T-helper 2 cell treated with Interferon-gamma antibody and Interleukin-4, amounts not matched to agents 5 μg/mL and 100 μg/mL, for 36 hours (primary cell): Measurements from ENCODE around the gene SMARCC1.
A peak's percentile ranks its signal among the peaks of the same experiment; 100 is the strongest.
"Not testable (repeated sequence)": the region's sequence is repeated elsewhere in the genome, so short reads cannot be mapped to it uniquely, and the experiment has no call there.

ENCODE experiments used
- DNase-seq: peaks from one replicate; pipeline ENCODE4 v3.0.0; 2021; ENCODE audit warnings: low spot score
- H3K27ac Mint-ChIP-seq: one replicate; pipeline ENCODE4 v1.8.0; 2021; ENCODE audit warnings: mild to moderate bottlenecking, mixed read lengths
- H3K27me3 Mint-ChIP-seq: one replicate; pipeline ENCODE4 v1.8.0; 2021; ENCODE audit warnings: low read depth, mixed read lengths
- H3K36me3 Mint-ChIP-seq: one replicate; pipeline ENCODE4 v1.8.0; 2021; ENCODE audit warnings: low read depth, mixed read lengths
- H3K4me1 Mint-ChIP-seq: one replicate; pipeline ENCODE4 v1.8.0; 2021; ENCODE audit warnings: low read depth, mixed read lengths
- H3K4me3 Mint-ChIP-seq: one replicate; pipeline ENCODE4 v1.8.0; 2022; ENCODE audit warnings: mild to moderate bottlenecking, moderate library complexity, mixed read lengths
- H3K9me3 Mint-ChIP-seq: one replicate; pipeline ENCODE4 v1.8.0; 2021; ENCODE audit warnings: mixed read lengths

SMARCC1 gene

GRCh38 chr3:47750811-47751354 lies 30.8 kb downstream of the SMARCC1 start:
- not testable (repeated sequence) for H3K27me3 Mint-ChIP-seq, H3K9me3 Mint-ChIP-seq, H3K36me3 Mint-ChIP-seq, H3K4me3 Mint-ChIP-seq, H3K27ac Mint-ChIP-seq, H3K4me1 Mint-ChIP-seq, DNase-seq

GRCh38 chr3:47747558-47747957 lies 34.1 kb downstream of the SMARCC1 start:
- Mint-ChIP-seq H3K4me1 (peaks cover 3% of the 10 kb centered on the region), H3K36me3 (peaks cover 16% of the 10 kb centered on the region), H3K9me3 (no peaks in the 10 kb centered on the region), H3K4me3 (no peak overlapping the region), H3K27me3 (no peaks in the 10 kb centered on the region), H3K27ac (no peak overlapping the region)
- no peak for DNase-seq

- peaks cover 4% of the 10 kb centered on the region for H3K4me1 Mint-ChIP-seq
- H3K4me3 Mint-ChIP-seq, result no peak overlapping the region
- H3K36me3 Mint-ChIP-seq, result peaks cover 23% of the 10 kb centered on the region
- H3K27ac Mint-ChIP-seq, result no peak overlapping the region
- H3K27me3 Mint-ChIP-seq, result no peaks in the 10 kb centered on the region
- DNase-seq, result no peak
- H3K9me3 Mint-ChIP-seq, result no peaks in the 10 kb centered on the region
These were observed 35.4 kb downstream of the SMARCC1 start for GRCh38 chr3:47746264-47746663.

- DNase-seq, result no peak
- Mint-ChIP-seq H3K4me1 (peaks cover 8% of the 10 kb centered on the region), H3K4me3 (no peak overlapping the region), H3K9me3 (no peaks in the 10 kb centered on the region), H3K27me3 (no peaks in the 10 kb centered on the region), H3K36me3 (peaks cover 20% of the 10 kb centered on the region), H3K27ac (no peak overlapping the region)
These were observed 37.8 kb downstream of the SMARCC1 start for GRCh38 chr3:47743855-47744254.

GRCh38 chr3:47743352-47743751 lies 38.3 kb downstream of the SMARCC1 start:
- not testable (repeated sequence) for H3K27ac Mint-ChIP-seq, H3K4me1 Mint-ChIP-seq, DNase-seq, H3K9me3 Mint-ChIP-seq, H3K27me3 Mint-ChIP-seq, H3K4me3 Mint-ChIP-seq
- H3K36me3 Mint-ChIP-seq, result peaks cover 20% of the 10 kb centered on the region

GRCh38 chr3:47741925-47742324 lies 39.8 kb downstream of the SMARCC1 start:
- H3K4me1 Mint-ChIP-seq, result peaks cover 8% of the 10 kb centered on the region
- no peak overlapping the region for H3K27ac Mint-ChIP-seq
- H3K4me3 Mint-ChIP-seq, result no peak overlapping the region
- no peaks in the 10 kb centered on the region for H3K27me3 Mint-ChIP-seq
- H3K36me3 Mint-ChIP-seq, result peaks cover 22% of the 10 kb centered on the region
- DNase-seq, result no peak
- H3K9me3 Mint-ChIP-seq, result no peaks in the 10 kb centered on the region

- no peak for DNase-seq
- Mint-ChIP-seq H3K27ac (peak overlapping the region; percentile 37), H3K36me3 (peaks cover 47% of the 10 kb centered on the region), H3K4me3 (no peak overlapping the region), H3K9me3 (no peaks in the 10 kb centered on the region), H3K27me3 (no peaks in the 10 kb centered on the region), H3K4me1 (peaks cover 7% of the 10 kb centered on the region)
These were observed 49.5 kb downstream of the SMARCC1 start for GRCh38 chr3:47732143-47732542.

GRCh38 chr3:47731061-47731460 lies 50.6 kb downstream of the SMARCC1 start:
- Mint-ChIP-seq H3K4me1 (peaks cover 7% of the 10 kb centered on the region), H3K9me3 (no peaks in the 10 kb centered on the region), H3K27ac (no peak overlapping the region), H3K4me3 (no peak overlapping the region), H3K27me3 (no peaks in the 10 kb centered on the region), H3K36me3 (peaks cover 53% of the 10 kb centered on the region)
- no peak for DNase-seq

GRCh38 chr3:47722859-47723258 lies 58.8 kb downstream of the SMARCC1 start:
- Mint-ChIP-seq H3K27ac (no peak overlapping the region), H3K4me3 (no peak overlapping the region), H3K4me1 (peaks cover 7% of the 10 kb centered on the region), H3K27me3 (no peaks in the 10 kb centered on the region), H3K36me3 (peaks cover 30% of the 10 kb centered on the region), H3K9me3 (no peaks in the 10 kb centered on the region)
- DNase-seq, result no peak

- not testable (repeated sequence) for H3K27ac Mint-ChIP-seq, H3K4me3 Mint-ChIP-seq, DNase-seq, H3K27me3 Mint-ChIP-seq, H3K9me3 Mint-ChIP-seq
- peaks cover 12% of the 10 kb centered on the region for H3K4me1 Mint-ChIP-seq
- H3K36me3 Mint-ChIP-seq, result peaks cover 23% of the 10 kb centered on the region
These were observed 64.2 kb downstream of the SMARCC1 start for GRCh38 chr3:47717448-47717847.

GRCh38 chr3:47716656-47717055 lies 65.0 kb downstream of the SMARCC1 start:
- Mint-ChIP-seq H3K4me3 (no peak overlapping the region), H3K9me3 (no peaks in the 10 kb centered on the region), H3K4me1 (peaks cover 13% of the 10 kb centered on the region), H3K36me3 (peaks cover 24% of the 10 kb centered on the region), H3K27me3 (no peaks in the 10 kb centered on the region), H3K27ac (no peak overlapping the region)
- no peak for DNase-seq

- H3K4me1 Mint-ChIP-seq, result peaks cover 13% of the 10 kb centered on the region
- no peak overlapping the region for H3K27ac Mint-ChIP-seq
- DNase-seq, result no peak
- peaks cover 29% of the 10 kb centered on the region for H3K36me3 Mint-ChIP-seq
- no peaks in the 10 kb centered on the region for H3K27me3 Mint-ChIP-seq
- no peak overlapping the region for H3K4me3 Mint-ChIP-seq
- H3K9me3 Mint-ChIP-seq, result no peaks in the 10 kb centered on the region
These were observed 65.8 kb downstream of the SMARCC1 start for GRCh38 chr3:47715928-47716327.

- Mint-ChIP-seq H3K27me3 (no peaks in the 10 kb centered on the region), H3K27ac (no peak overlapping the region), H3K9me3 (no peaks in the 10 kb centered on the region), H3K4me1 (peaks cover 11% of the 10 kb centered on the region), H3K4me3 (no peak overlapping the region), H3K36me3 (peaks cover 35% of the 10 kb centered on the region)
- no peak for DNase-seq
These were observed 67.1 kb downstream of the SMARCC1 start for GRCh38 chr3:47714606-47715005.

GRCh38 chr3:47713655-47714054 lies 68.0 kb downstream of the SMARCC1 start:
- DNase-seq, result no peak
- no peaks in the 10 kb centered on the region for H3K9me3 Mint-ChIP-seq
- no peaks in the 10 kb centered on the region for H3K27me3 Mint-ChIP-seq
- no peak overlapping the region for H3K4me3 Mint-ChIP-seq
- peaks cover 11% of the 10 kb centered on the region for H3K4me1 Mint-ChIP-seq
- H3K27ac Mint-ChIP-seq, result no peak overlapping the region
- H3K36me3 Mint-ChIP-seq, result peaks cover 39% of the 10 kb centered on the region

- H3K4me3 Mint-ChIP-seq, result no peak overlapping the region
- peaks cover 40% of the 10 kb centered on the region for H3K36me3 Mint-ChIP-seq
- no peak overlapping the region for H3K27ac Mint-ChIP-seq
- DNase-seq, result no peak
- peaks cover 11% of the 10 kb centered on the region for H3K4me1 Mint-ChIP-seq
- no peaks in the 10 kb centered on the region for H3K27me3 Mint-ChIP-seq
- no peaks in the 10 kb centered on the region for H3K9me3 Mint-ChIP-seq
These were observed 69.3 kb downstream of the SMARCC1 start for GRCh38 chr3:47712398-47712797.
